Subcutaneous adipose tissue (tissue), 4 donors: ENCODE data around the gene PROZ. TPM values are rescaled to one million over a fixed set of nuclear protein-coding genes. Genes with fewer than 3 reads are reported as not detected.

Experiments used
- total RNA-seq, 4 donors: library from RNA; depleted of rRNA; stranded (reverse); fragments of >200 nt; gene quantifications; one replicate each; pipeline ENCODE4 v1.1.0, GENCODE V29; 2016
- TF ChIP-seq, protein P1 (sequence below): fragments of 450-650 bp; IDR thresholded peaks from one replicate; pipeline ENCODE4 v1.5.1; 2016; ENCODE audit warnings: low read depth, mild to moderate bottlenecking, control low read depth, antibody characterized with exemption, moderate library complexity

The PROZ gene
- total RNA-seq, 4 donors from 2014 or later = not detected

DNA sequence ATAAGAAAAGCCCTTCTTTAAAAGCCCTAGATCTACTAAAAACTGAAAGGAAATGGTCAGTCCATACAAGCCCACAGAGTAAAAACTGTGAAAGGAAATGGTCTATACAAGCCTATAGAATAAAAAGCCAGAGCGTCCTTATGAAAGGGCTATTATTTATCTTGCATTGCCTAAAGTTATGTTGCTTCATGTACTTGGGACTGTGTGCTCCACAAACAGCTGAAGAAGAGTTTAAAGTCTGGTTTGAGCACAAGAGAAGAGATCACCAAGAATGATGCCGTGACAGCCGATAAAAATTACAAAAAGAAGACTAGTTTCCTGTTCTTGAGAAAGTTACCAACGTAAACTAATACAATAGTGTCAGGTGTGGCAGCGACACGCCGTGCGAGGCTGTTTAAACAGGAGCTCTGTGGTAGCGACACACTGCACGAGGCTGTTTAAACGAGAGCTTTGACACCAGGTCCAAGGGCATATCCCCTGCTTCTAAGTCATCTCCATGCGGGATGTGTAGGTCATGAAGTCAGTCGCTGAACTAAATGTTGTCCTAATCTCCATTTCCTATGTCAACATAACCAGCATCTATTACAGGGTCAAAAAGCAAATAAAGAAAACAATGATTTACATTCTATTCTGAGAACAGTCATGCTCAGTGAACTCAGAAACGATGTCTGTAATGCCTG is 25.1 kb downstream of the PROZ start:
- TF ChIP-seq, protein P1, sequence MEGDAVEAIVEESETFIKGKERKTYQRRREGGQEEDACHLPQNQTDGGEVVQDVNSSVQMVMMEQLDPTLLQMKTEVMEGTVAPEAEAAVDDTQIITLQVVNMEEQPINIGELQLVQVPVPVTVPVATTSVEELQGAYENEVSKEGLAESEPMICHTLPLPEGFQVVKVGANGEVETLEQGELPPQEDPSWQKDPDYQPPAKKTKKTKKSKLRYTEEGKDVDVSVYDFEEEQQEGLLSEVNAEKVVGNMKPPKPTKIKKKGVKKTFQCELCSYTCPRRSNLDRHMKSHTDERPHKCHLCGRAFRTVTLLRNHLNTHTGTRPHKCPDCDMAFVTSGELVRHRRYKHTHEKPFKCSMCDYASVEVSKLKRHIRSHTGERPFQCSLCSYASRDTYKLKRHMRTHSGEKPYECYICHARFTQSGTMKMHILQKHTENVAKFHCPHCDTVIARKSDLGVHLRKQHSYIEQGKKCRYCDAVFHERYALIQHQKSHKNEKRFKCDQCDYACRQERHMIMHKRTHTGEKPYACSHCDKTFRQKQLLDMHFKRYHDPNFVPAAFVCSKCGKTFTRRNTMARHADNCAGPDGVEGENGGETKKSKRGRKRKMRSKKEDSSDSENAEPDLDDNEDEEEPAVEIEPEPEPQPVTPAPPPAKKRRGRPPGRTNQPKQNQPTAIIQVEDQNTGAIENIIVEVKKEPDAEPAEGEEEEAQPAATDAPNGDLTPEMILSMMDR = no peak

DNA sequence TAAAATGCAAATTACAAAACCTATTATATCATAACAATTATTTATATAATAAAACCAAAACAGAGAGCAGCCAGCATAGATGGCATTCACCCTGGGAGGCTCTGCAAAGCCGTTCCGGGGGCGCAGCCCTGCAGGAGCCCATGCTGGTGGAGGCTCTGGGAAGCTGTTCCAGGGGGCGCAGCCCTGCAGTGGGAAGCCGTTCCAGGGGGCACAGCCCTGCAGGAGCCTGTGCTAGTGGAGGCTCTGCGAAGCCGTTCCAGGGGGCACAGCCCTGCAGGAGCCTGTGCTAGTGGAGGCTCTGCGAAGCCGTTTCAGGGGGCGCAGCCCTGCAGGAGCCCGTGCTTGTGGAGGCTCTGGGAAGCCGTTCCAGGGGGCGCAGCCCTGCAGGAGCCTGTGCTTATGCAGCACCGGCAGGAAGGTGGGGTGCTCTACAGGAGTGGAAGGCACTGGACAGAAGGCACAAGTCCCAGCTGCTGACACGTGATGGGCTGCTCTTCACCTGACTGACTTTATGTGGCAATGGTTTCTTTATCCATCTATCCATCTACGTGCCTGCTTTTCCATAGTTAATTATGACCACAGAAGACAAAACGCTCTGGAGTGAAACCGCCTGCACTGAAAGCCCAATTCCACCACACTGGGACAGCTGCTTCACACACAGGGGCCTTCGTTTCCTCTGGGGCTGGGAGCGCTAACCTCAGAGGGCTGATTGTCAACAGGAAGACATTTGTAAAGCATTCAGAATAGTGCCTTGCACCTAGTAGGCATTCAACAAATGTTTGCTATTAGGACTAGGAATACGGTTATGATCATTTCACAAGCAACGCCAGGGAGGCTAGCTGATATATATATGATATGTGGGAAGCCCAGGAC is 26.4 kb downstream of the PROZ start:
- TF ChIP-seq, protein P1 = no peak

DNA sequence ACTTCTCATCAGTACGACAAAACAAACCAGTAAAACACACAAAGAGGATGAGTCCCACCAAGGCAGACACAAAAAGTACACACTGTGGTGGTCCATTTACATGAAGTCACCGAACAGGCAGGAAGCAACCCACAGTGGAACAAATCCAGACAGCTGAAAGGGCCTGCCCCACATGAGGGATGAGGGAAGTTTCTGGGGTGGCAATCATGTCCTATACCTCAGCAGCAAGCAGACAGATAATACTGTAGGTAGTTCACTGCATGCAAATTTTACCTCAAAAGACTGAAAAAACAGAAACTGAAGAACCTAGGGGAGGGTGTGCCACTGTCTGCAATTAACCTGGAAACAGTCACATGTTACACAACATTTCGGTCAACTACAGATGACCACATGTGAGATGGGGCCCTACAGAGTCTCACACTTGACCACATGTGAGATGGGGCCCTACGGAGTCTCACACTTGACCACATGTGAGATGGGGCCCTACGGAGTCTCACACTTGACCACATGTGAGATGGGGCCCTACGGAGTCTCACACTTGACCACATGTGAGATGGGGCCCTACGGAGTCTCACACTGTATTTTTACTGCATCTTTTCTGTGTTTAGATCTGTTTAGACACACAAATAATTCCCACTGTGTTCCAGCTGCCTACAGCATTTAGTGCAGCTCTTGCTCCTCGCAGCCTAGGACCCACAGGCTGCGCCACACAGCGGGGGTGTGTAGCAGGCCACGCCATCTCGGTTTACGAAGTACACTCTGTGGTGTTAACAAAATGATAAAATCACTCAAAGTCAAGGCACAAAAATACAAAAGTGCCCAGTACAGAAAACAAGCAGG is 27.8 kb downstream of the PROZ start:
- TF ChIP-seq, protein P1 = no peak

DNA sequence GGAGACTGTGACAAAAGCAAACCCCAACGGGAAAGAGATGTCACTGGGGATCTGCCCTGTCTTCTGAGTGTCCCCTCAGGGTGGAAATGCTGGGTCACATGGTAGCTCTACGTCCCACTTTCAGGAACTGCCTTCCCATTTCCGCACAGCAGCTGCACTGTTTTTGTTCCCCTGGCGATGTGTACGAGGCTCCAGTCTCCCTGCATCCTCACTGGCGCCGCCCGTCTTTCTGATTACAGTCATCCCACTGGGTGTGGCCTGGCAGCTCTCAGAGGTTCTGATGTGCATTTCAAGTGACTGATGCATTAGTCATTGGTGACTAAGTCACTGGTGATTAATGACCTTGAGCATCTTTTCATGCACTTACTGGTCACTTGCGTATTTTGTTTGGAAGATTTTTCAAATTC is 28.8 kb downstream of the PROZ start:
- TF ChIP-seq, protein P1 = no peak

DNA sequence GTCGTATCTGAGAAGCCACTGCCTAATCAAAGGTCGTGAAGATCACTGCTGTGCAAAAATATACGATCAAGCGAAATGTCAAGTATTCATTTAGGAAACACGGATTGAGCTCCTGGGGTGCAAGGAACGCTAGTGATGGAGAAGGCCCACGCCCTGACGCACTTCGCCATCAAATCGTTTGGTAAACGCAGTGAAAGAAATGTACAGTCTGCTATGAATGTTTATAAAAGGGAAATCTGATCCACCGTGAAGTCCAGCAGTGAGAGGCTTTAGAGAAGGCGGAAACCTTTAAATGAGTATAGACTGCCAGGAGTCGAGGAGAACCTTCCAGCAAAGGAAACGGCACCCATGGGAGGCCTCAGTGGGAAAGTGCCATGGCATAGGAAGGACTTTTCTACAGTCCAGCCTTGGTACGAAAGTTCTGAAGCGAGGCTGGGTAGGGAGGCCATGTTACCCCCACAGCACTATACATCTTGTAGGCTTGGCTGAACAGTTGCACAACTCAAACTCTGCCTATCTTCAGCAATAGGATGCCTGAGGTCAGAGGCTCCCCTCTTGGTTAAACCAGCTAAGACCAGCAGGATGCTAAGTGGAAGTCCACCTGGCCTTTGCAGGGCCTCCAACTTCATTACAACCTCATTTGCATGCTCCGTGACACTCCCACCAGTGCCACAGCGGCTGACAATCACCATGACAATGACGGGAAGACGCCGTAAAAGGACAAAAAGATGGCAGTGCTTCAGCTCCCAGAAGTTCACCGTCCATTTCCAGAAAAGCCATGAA is 29.6 kb downstream of the PROZ start:
- TF ChIP-seq, protein P1 = no peak

DNA sequence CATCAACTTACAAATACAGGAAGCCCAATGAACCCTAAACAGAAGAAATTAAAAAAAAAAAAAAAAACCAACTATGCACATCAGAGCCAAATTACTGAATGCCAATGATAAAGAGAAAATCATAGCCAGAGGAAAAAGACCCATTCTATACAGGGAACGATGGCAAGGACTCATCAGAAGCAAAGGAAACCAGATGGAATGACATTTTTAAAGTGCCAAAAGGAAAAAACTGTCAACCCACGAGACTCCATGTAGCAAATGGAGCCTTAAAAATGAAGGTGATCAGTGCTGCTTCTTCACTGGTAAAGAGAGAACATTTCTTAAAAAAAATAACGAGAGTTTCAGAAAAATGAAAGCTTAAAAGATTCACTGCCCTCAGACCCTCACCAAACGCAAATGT is 31.7 kb downstream of the PROZ start:
- TF ChIP-seq, protein P1 = no peak
